Neural cell (in vitro differentiated cells): Measurements from ENCODE around the gene LANCL2. TPM values are rescaled to one million over a fixed set of nuclear protein-coding genes. Genes with fewer than 3 reads are reported as not detected.
"Not testable (repeated sequence)": the region's sequence is repeated elsewhere in the genome, so short reads cannot be mapped to it uniquely, and the experiment has no call there.

ENCODE experiments used
- H2AFZ ChIP-seq: fragments of 200-600, 300-800 bp; sonication (generic), shearing (Covaris generic); 2 replicates; pipeline ENCODE4 v1.6.0; 2014; ENCODE audit warnings: low read depth, mild to moderate bottlenecking, antibody characterized with exemption, low read length, moderate library complexity
- H3F3A ChIP-seq: fragments of 200-600 bp; shearing (Covaris generic); 2 replicates; pipeline ENCODE4 v1.6.1; 2016; ENCODE audit warnings: mild to moderate bottlenecking, moderate library complexity, mixed read lengths, antibody characterized with exemption, low read length; ENCODE audit not compliant: insufficient read depth, poor library complexity, severe bottlenecking
- H3K27ac ChIP-seq: fragments of 200-600, 300-800 bp; sonication (generic), shearing (Covaris generic); 2 replicates; pipeline ENCODE4 v1.5.1; 2014; ENCODE audit warnings: mild to moderate bottlenecking, low read length, moderate library complexity
- H3K27me3 ChIP-seq: fragments of 300-800, 200-600 bp; sonication (generic), shearing (Covaris generic); 2 replicates; pipeline ENCODE4 v1.6.0; 2014; ENCODE audit warnings: mild to moderate bottlenecking, low read depth, low read length, moderate library complexity; ENCODE audit not compliant: insufficient read depth
- H3K36me3 ChIP-seq: fragments of 300-800, 200-600 bp; sonication (generic), shearing (Covaris generic); 2 replicates; pipeline ENCODE4 v1.5.1; 2014; ENCODE audit warnings: mild to moderate bottlenecking, antibody characterized with exemption, low read length, moderate library complexity; ENCODE audit not compliant: insufficient read depth
- H3K4me2 ChIP-seq: fragments of 300-800, 200-600 bp; sonication (generic), shearing (Covaris generic); 2 replicates; pipeline ENCODE4 v1.6.0; 2014; ENCODE audit warnings: mild to moderate bottlenecking, low read length
- H3K4me3 ChIP-seq: fragments of 300-800, 200-600 bp; sonication (generic), shearing (Covaris generic); 2 replicates; pipeline ENCODE4 v1.5.1; 2014; ENCODE audit warnings: mild to moderate bottlenecking, low read length, moderate library complexity
- H3K79me2 ChIP-seq: fragments of 200-600 bp; shearing (Covaris generic); replicated peaks from 2 replicates; pipeline ENCODE4 v1.6.0; 2014; ENCODE audit warnings: mild to moderate bottlenecking, low read length, moderate library complexity; ENCODE audit not compliant: insufficient read depth
- H3K9ac ChIP-seq: fragments of 300-800, 200-600 bp; sonication (generic), shearing (Covaris generic); 2 replicates; pipeline ENCODE4 v1.6.1; 2016; ENCODE audit warnings: mild to moderate bottlenecking, low read length, mixed read lengths
- H3K9me2 ChIP-seq: fragments of 200-600 bp; shearing (Covaris generic); 2 replicates; pipeline ENCODE4 v1.6.1; 2016; ENCODE audit warnings: mild to moderate bottlenecking, low read length, mixed read lengths; ENCODE audit not compliant: insufficient read depth
- H3K9me3 ChIP-seq: fragments of 200-600, 300-800 bp; sonication (generic), shearing (Covaris generic); 2 replicates; pipeline ENCODE4 v1.6.1; 2016; ENCODE audit warnings: mild to moderate bottlenecking, mixed run types, low read length, moderate library complexity, mixed read lengths
- H4K20me1 ChIP-seq: fragments of 200-600 bp; shearing (Covaris generic); 2 replicates; pipeline ENCODE4 v1.6.1; 2016; ENCODE audit warnings: mild to moderate bottlenecking, mixed run types; ENCODE audit not compliant: insufficient read depth
- CTCF ChIP-seq: fragments of 450-650 bp; IDR thresholded peaks from 2 replicates; pipeline ENCODE4 v1.5.1; 2014; ENCODE audit warnings: antibody characterized with exemption, mild to moderate bottlenecking, moderate library complexity; ENCODE audit not compliant: poor library complexity, severe bottlenecking
- EP300 ChIP-seq: fragments of 450-650 bp; conservative IDR thresholded peaks from 2 replicates; pipeline ENCODE4 v1.6.1; 2014; ENCODE audit warnings: antibody characterized with exemption, mild to moderate bottlenecking, moderate library complexity; ENCODE audit not compliant: poor library complexity, severe bottlenecking
- EZH2 ChIP-seq: fragments of 200-600, 300-800 bp; shearing (Covaris generic), sonication (generic); IDR thresholded peaks from 2 replicates; pipeline ENCODE4 v1.6.1; 2014; ENCODE audit warnings: antibody characterized with exemption, low read length, borderline replicate concordance, mild to moderate bottlenecking; ENCODE audit not compliant: insufficient read depth, poor library complexity, severe bottlenecking
- MXI1 ChIP-seq: fragments of 450-650 bp; conservative IDR thresholded peaks from 2 replicates; pipeline ENCODE4 v1.6.1; 2014; ENCODE audit warnings: antibody characterized with exemption, mild to moderate bottlenecking; ENCODE audit not compliant: poor library complexity, severe bottlenecking
- POLR2AphosphoS5 ChIP-seq: IDR thresholded peaks from 2 replicates; pipeline ENCODE4 v1.6.1; 2012
- RAD21 ChIP-seq: fragments of 450-650 bp; conservative IDR thresholded peaks from 2 replicates; pipeline ENCODE4 v1.6.1; 2014; ENCODE audit warnings: antibody characterized with exemption, mild to moderate bottlenecking, moderate library complexity
- REST ChIP-seq: IDR thresholded peaks from 2 replicates; pipeline ENCODE4 v1.6.1; 2012; ENCODE audit warnings: borderline replicate concordance
- SMC3 ChIP-seq: fragments of 450-650 bp; conservative IDR thresholded peaks from 2 replicates; pipeline ENCODE4 v1.6.1; 2014; ENCODE audit warnings: antibody characterized with exemption, mild to moderate bottlenecking, moderate library complexity; ENCODE audit not compliant: poor library complexity
- TAF1 ChIP-seq: IDR thresholded peaks from 2 replicates; pipeline ENCODE4 v1.6.1; 2012; ENCODE audit warnings: low read depth
- polyA plus RNA-seq: library from polyadenylated mRNA; depleted of rRNA; stranded (reverse); fragments of >200 nt; gene quantifications from 2 replicates; pipeline ENCODE4 v1.2.3, GENCODE V29; 2014

LANCL2 gene
- polyA plus RNA-seq, 1 donor from 2014 or later: 51.2 TPM

- TF ChIP-seq TAF1: no peak
- no peak for TF ChIP-seq RAD21
- TF ChIP-seq CTCF: no peak
- TF ChIP-seq MXI1: no peak
- TF ChIP-seq EP300: no peak
- TF ChIP-seq EZH2: no peak
- TF ChIP-seq POLR2AphosphoS5: no peak
- H2AFZ ChIP-seq: no peak overlapping the region
- H3K79me2 ChIP-seq: no peaks in the 10 kb centered on the region
- H3K9ac ChIP-seq: no peak overlapping the region
- H3K27me3 ChIP-seq: no peaks in the 10 kb centered on the region
- peaks cover 5% of the 10 kb centered on the region for H3K36me3 ChIP-seq
- H3K9me3 ChIP-seq: no peaks in the 10 kb centered on the region
- H3K9me2 ChIP-seq: no peaks in the 10 kb centered on the region
- no peak overlapping the region for H3K4me3 ChIP-seq
- no peak overlapping the region for H3K27ac ChIP-seq
- H3K4me2 ChIP-seq: no peak overlapping the region
- H3F3A ChIP-seq: no peaks in the 10 kb centered on the region
- no peaks in the 10 kb centered on the region for H4K20me1 ChIP-seq
These were observed 35.1 kb downstream of the LANCL2 start for GRCh38 chr7:55400191-55400590.

GRCh38 chr7:55402506-55402905 lies 37.4 kb downstream of the LANCL2 start:
- H4K20me1 ChIP-seq, H3K79me2 ChIP-seq, H3K27me3 ChIP-seq, H3K9me3 ChIP-seq, H2AFZ ChIP-seq, H3F3A ChIP-seq, H3K4me3 ChIP-seq, H3K36me3 ChIP-seq, H3K4me2 ChIP-seq, H3K27ac ChIP-seq, H3K9ac ChIP-seq, H3K9me2 ChIP-seq: not testable (repeated sequence)

GRCh38 chr7:55405856-55406541 lies 40.9 kb downstream of the LANCL2 start:
- no peak for TF ChIP-seq EZH2
- no peak for TF ChIP-seq EP300
- TF ChIP-seq MXI1: no peak
- no peak for TF ChIP-seq CTCF
- TF ChIP-seq TAF1: no peak
- TF ChIP-seq POLR2AphosphoS5: no peak
- TF ChIP-seq SMC3: no peak
- no peak for TF ChIP-seq RAD21
- no peak for TF ChIP-seq REST
- Histone ChIP-seq H2AFZ (no peak overlapping the region), H4K20me1 (no peaks in the 10 kb centered on the region), H3K4me3 (no peak overlapping the region), H3K27me3 (no peaks in the 10 kb centered on the region), H3K36me3 (peaks cover 5% of the 10 kb centered on the region), H3K4me2 (no peak overlapping the region), H3K9me3 (no peaks in the 10 kb centered on the region), H3K79me2 (no peaks in the 10 kb centered on the region), H3F3A (no peaks in the 10 kb centered on the region), H3K9me2 (no peaks in the 10 kb centered on the region), H3K9ac (no peak overlapping the region), H3K27ac (no peak overlapping the region)
